Body of pancreas (tissue), 4 donors: ENCODE data around the gene LPIN3.

Source experiments
- CTCF ChIP-seq, 7 experiments: fragments of 450-650 bp in 4 of 7; fragments of 200-600 bp in 3 of 7; sonication (generic) in 3 of 7; IDR thresholded peaks; one replicate each; pipeline ENCODE4 v1.5.1; 2016 to 2019; ENCODE audit warnings: antibody characterized with exemption in 7 of 7
- POLR2A ChIP-seq, 3 donors: fragments of 450-650 bp; IDR thresholded peaks; one replicate each; pipeline ENCODE4 v1.6.1; 2016; ENCODE audit warnings: antibody characterized with exemption in 3 of 3, mild to moderate bottlenecking in 2 of 3

GRCh38 chr20:41373931-41374920, 33.6 kb downstream of the LPIN3 start:
- TF ChIP-seq CTCF (IDR thresholded peaks at IDR 0.05) (no peak), POLR2A (IDR thresholded peaks at IDR 0.05) (no peak)
